Heart left ventricle (tissue), 13 donors: ENCODE measurements around the gene KCNJ6.

Source experiments
- POLR2A ChIP-seq, 2 donors: fragments of 450-650 bp; IDR thresholded peaks; one replicate each; pipeline ENCODE4 v1.6.1; 2017; ENCODE audit warnings: antibody characterized with exemption in 2 of 2, mild to moderate bottlenecking in 2 of 2, moderate library complexity in 2 of 2
- TF ChIP-seq, protein P1 (sequence below), 12 donors: fragments of 200-600 bp; sonication (generic) in 4 of 12; IDR thresholded peaks; one replicate each; pipeline versions ENCODE4 v1.5.0 to v1.8.0; 2018 to 2022; ENCODE audit warnings: antibody characterized with exemption in 12 of 12, mild to moderate bottlenecking in 5 of 12
- donor health status: ischemic (EF 13 %, LVEDD 7.1; RV severe dilation, severe dysfunction).
- donor health status: DM: no; HTN: yes; CAD: no.
- donor health status: DM: no; HTN: no; CAD: no.
- donor health status: ischemic (EF 25% LVEDD 6.9; RV normal size, moderate dysfunction).
- donor health status: ischemic (EF 25% LVEDD 5.7; RV mildly dilated, moderate dysfunction).
- donor health status: ischemic (EF 35%, LVEDD 5.7; RV mildly dilated, moderate dysfunction).
- donor health status: nonischemic (EF 11% LVEDD 7.7; RV severe dilation, severe dysfunction).
- donor health status: DM: yes; HTN: yes; CAD: no.
- donor health status: PGD.
- donor health status: ischemic (EF 29% LVEDD 5.4; RV normal size, mild dysfunction).
- donor health status: nonischemic (EF 23%, LVEDD 6.1; RV moderate dilation, normal function).

DNA sequence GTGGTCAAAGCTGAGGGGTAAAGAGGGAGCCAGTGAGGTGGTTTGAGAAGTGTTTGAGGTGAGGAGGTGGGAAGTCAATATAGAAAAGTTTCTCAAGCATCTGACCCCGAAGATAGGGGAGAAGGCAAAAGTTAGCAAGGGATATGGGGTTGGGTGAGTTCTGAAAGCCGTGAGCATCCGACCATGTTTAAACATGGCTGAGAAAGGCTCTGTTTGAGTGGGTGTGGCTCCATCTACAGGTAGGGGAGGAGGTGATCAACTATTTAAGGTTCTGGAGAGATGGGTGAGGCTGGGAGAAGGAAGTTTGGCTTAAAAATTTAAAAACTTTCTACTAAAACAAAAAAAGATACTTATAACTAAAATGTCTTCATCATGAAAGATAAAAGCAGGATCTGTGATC, 273.8 kb downstream of the KCNJ6 start:
- TF ChIP-seq, protein P1, sequence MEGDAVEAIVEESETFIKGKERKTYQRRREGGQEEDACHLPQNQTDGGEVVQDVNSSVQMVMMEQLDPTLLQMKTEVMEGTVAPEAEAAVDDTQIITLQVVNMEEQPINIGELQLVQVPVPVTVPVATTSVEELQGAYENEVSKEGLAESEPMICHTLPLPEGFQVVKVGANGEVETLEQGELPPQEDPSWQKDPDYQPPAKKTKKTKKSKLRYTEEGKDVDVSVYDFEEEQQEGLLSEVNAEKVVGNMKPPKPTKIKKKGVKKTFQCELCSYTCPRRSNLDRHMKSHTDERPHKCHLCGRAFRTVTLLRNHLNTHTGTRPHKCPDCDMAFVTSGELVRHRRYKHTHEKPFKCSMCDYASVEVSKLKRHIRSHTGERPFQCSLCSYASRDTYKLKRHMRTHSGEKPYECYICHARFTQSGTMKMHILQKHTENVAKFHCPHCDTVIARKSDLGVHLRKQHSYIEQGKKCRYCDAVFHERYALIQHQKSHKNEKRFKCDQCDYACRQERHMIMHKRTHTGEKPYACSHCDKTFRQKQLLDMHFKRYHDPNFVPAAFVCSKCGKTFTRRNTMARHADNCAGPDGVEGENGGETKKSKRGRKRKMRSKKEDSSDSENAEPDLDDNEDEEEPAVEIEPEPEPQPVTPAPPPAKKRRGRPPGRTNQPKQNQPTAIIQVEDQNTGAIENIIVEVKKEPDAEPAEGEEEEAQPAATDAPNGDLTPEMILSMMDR (IDR thresholded peaks at IDR 0.05) = peak in 4 of 12 donors; percentile 11 to 23 (median 16)
- TF ChIP-seq POLR2A (IDR thresholded peaks at IDR 0.05) = no peak
